K562 treated with DMSO at 1 percent for 48 hours (cell line): ENCODE data around the gene TGM1. TPM values are rescaled to one million over a fixed set of nuclear protein-coding genes. Genes with fewer than 3 reads are reported as not detected.

Experiments
- total RNA-seq: library from RNA; unstranded; fragments of 300-600 nt; gene quantifications from 2 replicates; pipeline ENCODE4 v1.2.3, GENCODE V29; 2022; ENCODE audit warnings: low replicate concordance; ENCODE audit errors: extremely low read depth

The TGM1 gene
- total RNA-seq, 1 experiment from 2014 or later, result not detected

Other genes with a start within 250 kb of the TGM1 start
- gene CARMIL3, start 211.2 kb downstream of the TGM1 start, total RNA-seq, result not detected in 2 replicates
- gene CPNE6, start 191.6 kb downstream of the TGM1 start, total RNA-seq, result not detected in 2 replicates
- gene PCK2, start 168.9 kb downstream of the TGM1 start, total RNA-seq, result not detected in 2 replicates
- gene DCAF11, start 148.4 kb downstream of the TGM1 start, total RNA-seq, result not detected in 2 replicates
- gene NRL, start 148.2 kb downstream of the TGM1 start, total RNA-seq, result not detected in 2 replicates
- not detected in 2 replicates for gene FITM1, start 132.5 kb downstream of the TGM1 start, total RNA-seq
- gene PSME1, start 127.0 kb downstream of the TGM1 start, total RNA-seq, result not detected in 2 replicates
- gene EMC9, start 121.6 kb downstream of the TGM1 start, total RNA-seq, result not detected in 2 replicates
- not detected in 2 replicates for gene PSME2, start 116.6 kb downstream of the TGM1 start, total RNA-seq
- gene RNF31, start 115.7 kb downstream of the TGM1 start, total RNA-seq, result not detected in 2 replicates
- gene IRF9, start 101.9 kb downstream of the TGM1 start, total RNA-seq, result not detected in 2 replicates
- not detected in 2 replicates for gene REC8, start 91.1 kb downstream of the TGM1 start, total RNA-seq
- not detected in 2 replicates for gene IPO4, start 74.4 kb downstream of the TGM1 start, total RNA-seq
- gene TM9SF1, start 67.7 kb downstream of the TGM1 start, total RNA-seq, result not detected in 2 replicates
- not detected in 2 replicates for gene TSSK4, start 57.5 kb downstream of the TGM1 start, total RNA-seq
- not detected in 2 replicates for gene CHMP4A, start 49.7 kb downstream of the TGM1 start, total RNA-seq
- not detected in 2 replicates for gene MDP1, start 47.1 kb downstream of the TGM1 start, total RNA-seq
- not detected in 2 replicates for gene NEDD8, start 30.8 kb downstream of the TGM1 start, total RNA-seq
- gene GMPR2, start 30.2 kb downstream of the TGM1 start, total RNA-seq, result not detected in 2 replicates
- gene TINF2, start 20.6 kb downstream of the TGM1 start, total RNA-seq, result not detected in 2 replicates
- not detected in 2 replicates for gene RABGGTA, start 8.4 kb upstream of the TGM1 start, total RNA-seq
- gene DHRS1, start 36.6 kb upstream of the TGM1 start, total RNA-seq, result not detected in 2 replicates
- not detected in 2 replicates for gene NOP9, start 36.7 kb upstream of the TGM1 start, total RNA-seq
- not detected in 2 replicates for gene CIDEB, start 44.8 kb upstream of the TGM1 start, total RNA-seq
- gene LTB4R2, start 47.0 kb upstream of the TGM1 start, total RNA-seq, result not detected in 2 replicates
- not detected in 2 replicates for gene LTB4R, start 48.3 kb upstream of the TGM1 start, total RNA-seq
- gene ADCY4, start 71.9 kb upstream of the TGM1 start, total RNA-seq, result not detected in 2 replicates
- gene RIPK3, start 76.8 kb upstream of the TGM1 start, total RNA-seq, result not detected in 2 replicates
- not detected in 2 replicates for gene NFATC4, start 105.0 kb upstream of the TGM1 start, total RNA-seq
- gene NYNRIN, start 135.8 kb upstream of the TGM1 start, total RNA-seq, result not detected in 2 replicates
- not detected in 2 replicates for gene CBLN3, start 166.5 kb upstream of the TGM1 start, total RNA-seq
- 69.1 TPM in 1 of 2 replicates, not detected in the other for gene KHNYN, start 166.8 kb upstream of the TGM1 start, total RNA-seq
- gene SDR39U1, start 179.6 kb upstream of the TGM1 start, total RNA-seq, result not detected in 2 replicates
- not detected in 2 replicates for gene CMA1, start 245.1 kb upstream of the TGM1 start, total RNA-seq